NCI-H1417 treated with DMSO at 0.1 percent for 48 hours (cell line): ENCODE measurements around the gene SRD5A3.

Experiments used
- DNase-seq: peaks from one replicate; lab custom pipeline; 2025; lab: John Stamatoyannopoulos, UW

SRD5A3 gene

GRCh38 chr4:55345980-55346850, at the start of gene SRD5A3:
SRD5A3 (plus strand) TSS chr4:55346242; CDS start chr4:55346337, 95 bp downstream.
- peak; percentile 31 for DNase-seq

- DNase-seq: no peak
Measured at GRCh38 chr4:55297346-55297745, 48.7 kb upstream of the SRD5A3 start.

- DNase-seq: no peak
Measured at GRCh38 chr4:55303760-55304165, 42.3 kb upstream of the SRD5A3 start.

- DNase-seq: no peak
Measured at GRCh38 chr4:55304303-55304702, 41.7 kb upstream of the SRD5A3 start.

- DNase-seq: no peak
Measured at GRCh38 chr4:55308071-55308470, 38.0 kb upstream of the SRD5A3 start.

GRCh38 chr4:55311792-55312488, 34.1 kb upstream of the SRD5A3 start:
- DNase-seq: no peak

- DNase-seq: no peak
Measured at GRCh38 chr4:55312489-55313101, 33.4 kb upstream of the SRD5A3 start.

GRCh38 chr4:55314141-55314820, 31.8 kb upstream of the SRD5A3 start:
- DNase-seq: no peak

- no peak for DNase-seq
Measured at GRCh38 chr4:55318175-55319129, 27.6 kb upstream of the SRD5A3 start.

GRCh38 chr4:55321707-55322264, 24.3 kb upstream of the SRD5A3 start:
- peak; percentile 42 for DNase-seq

GRCh38 chr4:55323375-55323774, 22.7 kb upstream of the SRD5A3 start:
- DNase-seq: no peak

GRCh38 chr4:55326629-55327028, 19.4 kb upstream of the SRD5A3 start:
- DNase-seq: no peak

- no peak for DNase-seq
Measured at GRCh38 chr4:55329012-55329411, 17.0 kb upstream of the SRD5A3 start.

- no peak for DNase-seq
Measured at GRCh38 chr4:55330241-55330640, 15.8 kb upstream of the SRD5A3 start.

- DNase-seq: no peak
Measured at GRCh38 chr4:55336138-55337034, 9.7 kb upstream of the SRD5A3 start.

- DNase-seq: no peak
Measured at GRCh38 chr4:55337944-55338343, 8.1 kb upstream of the SRD5A3 start.

- DNase-seq: no peak
Measured at GRCh38 chr4:55338486-55338885, 7.6 kb upstream of the SRD5A3 start.

GRCh38 chr4:55340266-55340665, 5.8 kb upstream of the SRD5A3 start:
- DNase-seq: no peak

GRCh38 chr4:55343887-55344286, 2.2 kb upstream of the SRD5A3 start:
- DNase-seq: no peak

- no peak for DNase-seq
Measured at GRCh38 chr4:55345054-55345453, 988 bp upstream of the SRD5A3 start.
